Loucy (cell line): Measurements from ENCODE around the gene ERC1.

Source experiments
- EZH2phosphoT487 ChIP-seq: fragments of 200-600 bp; IDR thresholded peaks from 2 replicates; pipeline ENCODE4 v1.6.1; 2018; ENCODE audit warnings: antibody characterized with exemption, mild to moderate bottlenecking, moderate library complexity, borderline replicate concordance
- TF ChIP-seq, protein P1 (sequence below): fragments of 200-600 bp; sonication (generic); conservative IDR thresholded peaks from 2 replicates; pipeline ENCODE4 v1.5.1; 2014; ENCODE audit warnings: mild to moderate bottlenecking, antibody characterized with exemption, low read length

GRCh38 chr12:1130571-1130970 lies 139.5 kb downstream of the ERC1 start:
- TF ChIP-seq, protein P1, sequence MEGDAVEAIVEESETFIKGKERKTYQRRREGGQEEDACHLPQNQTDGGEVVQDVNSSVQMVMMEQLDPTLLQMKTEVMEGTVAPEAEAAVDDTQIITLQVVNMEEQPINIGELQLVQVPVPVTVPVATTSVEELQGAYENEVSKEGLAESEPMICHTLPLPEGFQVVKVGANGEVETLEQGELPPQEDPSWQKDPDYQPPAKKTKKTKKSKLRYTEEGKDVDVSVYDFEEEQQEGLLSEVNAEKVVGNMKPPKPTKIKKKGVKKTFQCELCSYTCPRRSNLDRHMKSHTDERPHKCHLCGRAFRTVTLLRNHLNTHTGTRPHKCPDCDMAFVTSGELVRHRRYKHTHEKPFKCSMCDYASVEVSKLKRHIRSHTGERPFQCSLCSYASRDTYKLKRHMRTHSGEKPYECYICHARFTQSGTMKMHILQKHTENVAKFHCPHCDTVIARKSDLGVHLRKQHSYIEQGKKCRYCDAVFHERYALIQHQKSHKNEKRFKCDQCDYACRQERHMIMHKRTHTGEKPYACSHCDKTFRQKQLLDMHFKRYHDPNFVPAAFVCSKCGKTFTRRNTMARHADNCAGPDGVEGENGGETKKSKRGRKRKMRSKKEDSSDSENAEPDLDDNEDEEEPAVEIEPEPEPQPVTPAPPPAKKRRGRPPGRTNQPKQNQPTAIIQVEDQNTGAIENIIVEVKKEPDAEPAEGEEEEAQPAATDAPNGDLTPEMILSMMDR, result no peak
- no peak for TF ChIP-seq EZH2phosphoT487
